ENCODE measurements around the gene OSBPL9.

- no peak for TF ChIP-seq CTCF (IDR thresholded peaks at IDR 0.05)
- no peak for TF ChIP-seq ZFX (IDR thresholded peaks at IDR 0.05; ENCODE audit: borderline replicate concordance)
Measured at GRCh38 chr1:51679435-51679834, 62.5 kb downstream of the OSBPL9 start.

Measured in 22Rv1 (cell line).